Stimulated activated effector memory CD8-positive, alpha-beta T cell treated with anti-CD3 and anti-CD28 coated beads, Interleukin-12 subunit alpha, Interleukin-12 subunit beta, amount 100 ng/mL, for 72 hours (primary cell): ENCODE data around the gene STAT5A.
A peak's percentile ranks its signal among the peaks of the same experiment; 100 is the strongest.
"Not testable (repeated sequence)": the region's sequence is repeated elsewhere in the genome, so short reads cannot be mapped to it uniquely, and the experiment has no call there.

ENCODE experiments used
- ATAC-seq: fragments of 150-1000 bp; cut with Tn5 transposase; 2 replicates; pipeline ENCODE4 v1.10.0; 2021
- DNase-seq, 2 donors: peaks; one replicate each; pipeline ENCODE4 v3.0.0; 2021 to 2022; ENCODE audit warnings: low spot score in 2 of 2
- H3K27ac Mint-ChIP-seq: one replicate; pipeline ENCODE4 v1.8.0; 2022; ENCODE audit warnings: mild to moderate bottlenecking, mixed read lengths
- H3K36me3 Mint-ChIP-seq: one replicate; pipeline ENCODE4 v1.8.0; 2022; ENCODE audit warnings: mild to moderate bottlenecking, mixed read lengths
- H3K4me1 Mint-ChIP-seq: one replicate; pipeline ENCODE4 v1.8.0; 2022; ENCODE audit warnings: mixed read lengths
- H3K4me3 Mint-ChIP-seq: one replicate; pipeline ENCODE4 v1.8.0; 2022; ENCODE audit warnings: mild to moderate bottlenecking, mixed read lengths
- H3K9me3 Mint-ChIP-seq: one replicate; pipeline ENCODE4 v1.8.0; 2022; ENCODE audit warnings: mixed read lengths

Gene STAT5A

GRCh38 chr17:42341568-42341967 lies 53.3 kb downstream of the STAT5A start:
- Mint-ChIP-seq H3K36me3 (peaks cover 96% of the 10 kb centered on the region), H3K27ac (peak overlapping the region; percentile 93), H3K4me3 (peak overlapping the region; percentile 68), H3K4me1 (peaks cover 56% of the 10 kb centered on the region), H3K9me3 (no peaks in the 10 kb centered on the region)
- no peak for ATAC-seq
- no peak for DNase-seq

DNA sequence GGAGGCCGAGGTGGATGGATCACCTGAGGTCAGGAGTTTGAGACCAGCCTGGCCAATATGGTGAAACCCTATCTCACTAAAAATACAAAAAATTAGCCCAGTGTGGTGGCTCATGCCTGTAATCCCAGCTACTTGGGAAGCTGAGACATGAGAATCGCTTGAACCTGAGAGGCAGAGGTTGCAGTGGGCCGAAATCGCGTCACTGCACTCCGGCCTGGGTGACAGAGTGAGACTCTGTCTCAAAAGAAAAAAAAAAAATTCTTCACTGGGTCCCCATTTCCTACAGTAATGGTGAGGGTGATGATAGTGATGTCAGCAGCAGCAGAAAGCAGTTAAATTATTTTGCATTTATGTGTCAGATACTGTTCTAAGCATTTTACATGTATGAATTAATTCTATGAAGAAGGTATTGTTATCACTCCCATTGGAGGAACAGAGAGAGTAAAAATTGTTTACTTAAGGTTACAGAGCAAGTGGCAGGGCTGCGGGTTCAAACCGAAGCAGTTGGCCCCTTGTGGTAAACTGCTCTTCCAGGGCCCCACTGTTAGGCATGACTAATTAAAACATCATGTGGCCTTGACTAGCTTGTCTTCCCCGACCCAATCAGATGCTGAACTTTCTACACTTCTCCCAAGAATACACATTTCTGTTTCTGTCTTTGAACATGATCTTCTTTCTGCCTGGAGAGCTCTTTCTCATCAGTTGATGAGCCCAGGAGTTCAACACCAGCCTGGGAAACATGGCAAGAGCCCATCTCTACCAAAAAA lies 54.1 kb downstream of the STAT5A start:
- ATAC-seq: peak; percentile 90
- peak overlapping the region; percentile 93 for H3K27ac Mint-ChIP-seq
- H3K36me3 Mint-ChIP-seq: peaks cover 96% of the 10 kb centered on the region
- H3K9me3 Mint-ChIP-seq: no peaks in the 10 kb centered on the region
- DNase-seq: peak in 1 of 2 donors; percentile 73
- H3K4me3 Mint-ChIP-seq: peak overlapping the region; percentile 68
- peaks cover 57% of the 10 kb centered on the region for H3K4me1 Mint-ChIP-seq

GRCh38 chr17:42345396-42346073 lies 57.2 kb downstream of the STAT5A start:
- ATAC-seq (no peak), DNase-seq (no peak)
- Mint-ChIP-seq H3K4me1 (peaks cover 59% of the 10 kb centered on the region), H3K9me3 (no peaks in the 10 kb centered on the region), H3K27ac (peak overlapping the region; percentile 23), H3K4me3 (no peak overlapping the region), H3K36me3 (peaks cover 100% of the 10 kb centered on the region)

DNA sequence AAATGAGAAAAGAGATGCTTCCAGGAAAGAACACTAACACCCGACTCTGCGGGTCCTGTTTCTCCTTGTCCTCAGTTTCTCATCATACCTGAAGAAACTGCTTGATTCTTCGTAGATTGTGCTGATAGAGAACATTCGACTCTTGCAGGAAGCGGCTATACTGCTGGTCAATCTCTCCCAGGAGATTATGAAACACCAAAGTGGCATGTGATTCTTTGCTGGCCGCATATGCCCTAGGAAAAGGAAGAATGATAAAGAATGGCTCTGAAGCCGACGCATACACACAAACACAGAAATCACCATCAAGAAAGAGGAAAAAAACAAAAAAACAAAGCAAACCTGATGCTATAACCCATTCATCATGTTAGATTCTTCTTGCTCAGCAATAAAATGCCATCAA lies 58.2 kb downstream of the STAT5A start:
- no peaks in the 10 kb centered on the region for H3K9me3 Mint-ChIP-seq
- ATAC-seq (no peak), DNase-seq (no peak)
- H3K4me1 Mint-ChIP-seq: peaks cover 50% of the 10 kb centered on the region
- H3K36me3 Mint-ChIP-seq: peaks cover 97% of the 10 kb centered on the region
- no peak overlapping the region for H3K4me3 Mint-ChIP-seq
- H3K27ac Mint-ChIP-seq: no peak overlapping the region

DNA sequence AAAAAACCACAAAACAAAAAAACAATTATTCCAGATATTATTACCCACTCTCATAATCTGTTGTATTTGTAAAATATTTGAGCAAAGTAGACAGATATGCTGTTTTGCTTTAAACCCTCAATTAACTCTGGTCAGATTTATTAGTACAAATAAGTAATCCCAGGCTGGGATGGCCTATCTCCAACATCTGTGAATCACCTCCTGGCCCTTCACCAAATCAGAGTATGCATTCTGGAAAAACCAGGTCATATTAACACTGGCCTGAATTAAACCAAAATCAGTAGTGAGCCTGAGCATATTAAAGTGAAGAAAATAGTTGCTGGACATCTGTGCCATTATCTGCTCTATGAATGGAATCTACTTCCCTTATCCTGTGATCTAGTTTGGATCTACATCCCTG lies 58.9 kb downstream of the STAT5A start:
- H3K4me3 Mint-ChIP-seq: no peak overlapping the region
- ATAC-seq (no peak), DNase-seq (no peak)
- H3K9me3 Mint-ChIP-seq: no peaks in the 10 kb centered on the region
- H3K4me1 Mint-ChIP-seq: peaks cover 46% of the 10 kb centered on the region
- H3K27ac Mint-ChIP-seq: peak overlapping the region; percentile 54
- peaks cover 95% of the 10 kb centered on the region for H3K36me3 Mint-ChIP-seq

DNA sequence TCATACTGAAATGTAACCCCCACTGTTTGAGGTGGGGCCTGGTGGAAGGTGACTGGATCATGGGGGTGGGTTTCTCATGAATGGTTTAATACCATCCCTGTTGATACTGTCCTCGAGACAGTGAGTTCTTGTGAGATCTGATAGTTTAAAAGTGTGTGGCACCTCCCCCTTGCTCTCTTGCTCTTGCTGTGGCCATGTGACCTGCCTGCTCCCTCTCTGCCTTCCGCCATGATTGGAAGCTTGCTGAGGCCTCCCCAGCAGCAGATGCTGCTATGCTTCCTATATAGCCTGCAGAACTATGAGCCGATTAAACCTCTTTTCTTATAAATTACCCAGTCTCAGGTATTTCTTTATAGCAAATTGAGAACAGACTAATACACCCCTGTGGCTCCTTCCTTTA lies 59.3 kb downstream of the STAT5A start:
- H3K36me3 Mint-ChIP-seq: peaks cover 95% of the 10 kb centered on the region
- peak overlapping the region; percentile 54 for H3K27ac Mint-ChIP-seq
- no peak overlapping the region for H3K4me3 Mint-ChIP-seq
- no peaks in the 10 kb centered on the region for H3K9me3 Mint-ChIP-seq
- peaks cover 42% of the 10 kb centered on the region for H3K4me1 Mint-ChIP-seq
- no peak for ATAC-seq
- no peak for DNase-seq

DNA sequence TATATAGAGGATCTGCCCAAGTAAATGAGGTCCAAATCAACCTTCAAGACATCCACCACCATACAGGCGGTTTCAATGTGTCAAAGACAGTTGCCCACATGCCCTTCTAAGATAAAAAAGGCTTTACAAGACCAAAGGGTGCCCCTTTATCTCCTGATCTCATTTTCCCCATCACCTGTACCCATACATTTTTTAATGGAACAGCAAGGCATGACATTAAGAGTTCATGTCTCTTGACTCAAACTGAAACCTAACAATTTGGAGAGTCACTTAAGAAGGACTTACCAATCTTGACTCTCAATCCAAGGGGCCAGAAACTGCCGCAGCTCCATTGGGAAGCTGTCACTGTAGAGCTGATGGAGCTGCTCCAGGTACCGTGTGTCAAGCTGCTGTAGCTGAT lies 59.8 kb downstream of the STAT5A start:
- DNase-seq (no peak), ATAC-seq (no peak)
- Mint-ChIP-seq H3K4me3 (no peak overlapping the region), H3K36me3 (peaks cover 95% of the 10 kb centered on the region), H3K27ac (peak overlapping the region; percentile 54), H3K4me1 (peaks cover 37% of the 10 kb centered on the region), H3K9me3 (no peaks in the 10 kb centered on the region)

GRCh38 chr17:42354956-42355843 lies 66.9 kb downstream of the STAT5A start:
- Mint-ChIP-seq H3K4me1 (peaks cover 38% of the 10 kb centered on the region), H3K4me3 (peak overlapping the region; percentile 18), H3K36me3 (peaks cover 88% of the 10 kb centered on the region), H3K9me3 (no peaks in the 10 kb centered on the region), H3K27ac (peak overlapping the region; percentile 14)
- peak; percentile 21 for ATAC-seq
- DNase-seq: no peak

- ATAC-seq (no peak), DNase-seq (no peak)
- H3K4me1 Mint-ChIP-seq: peaks cover 65% of the 10 kb centered on the region
- no peak overlapping the region for H3K4me3 Mint-ChIP-seq
- no peak overlapping the region for H3K27ac Mint-ChIP-seq
- peaks cover 89% of the 10 kb centered on the region for H3K36me3 Mint-ChIP-seq
- H3K9me3 Mint-ChIP-seq: no peaks in the 10 kb centered on the region
Measured at GRCh38 chr17:42358434-42358833, 70.1 kb downstream of the STAT5A start.

DNA sequence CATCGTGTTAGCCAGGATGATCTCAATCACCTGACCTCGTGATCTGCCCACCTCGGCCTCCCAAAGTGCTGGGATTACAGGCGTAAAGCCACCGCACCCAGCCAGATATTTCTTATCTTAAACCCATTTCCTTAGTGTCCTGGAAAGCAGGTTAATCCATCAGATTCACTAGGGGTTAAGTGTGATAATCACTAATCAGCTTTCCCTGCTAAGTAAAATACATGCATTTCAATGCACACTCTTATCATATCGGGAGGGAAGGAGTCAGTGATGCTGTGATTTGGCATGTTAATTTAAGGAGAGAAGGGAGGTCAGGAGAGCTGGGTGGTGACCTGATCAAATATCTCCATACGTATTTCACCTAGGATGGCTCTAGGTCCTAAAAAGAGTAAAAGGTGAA lies 70.8 kb downstream of the STAT5A start:
- DNase-seq (no peak), ATAC-seq (no peak)
- Mint-ChIP-seq H3K4me3 (no peak overlapping the region), H3K9me3 (no peaks in the 10 kb centered on the region), H3K4me1 (peaks cover 67% of the 10 kb centered on the region), H3K27ac (peak overlapping the region; percentile 8), H3K36me3 (peaks cover 87% of the 10 kb centered on the region)

DNA sequence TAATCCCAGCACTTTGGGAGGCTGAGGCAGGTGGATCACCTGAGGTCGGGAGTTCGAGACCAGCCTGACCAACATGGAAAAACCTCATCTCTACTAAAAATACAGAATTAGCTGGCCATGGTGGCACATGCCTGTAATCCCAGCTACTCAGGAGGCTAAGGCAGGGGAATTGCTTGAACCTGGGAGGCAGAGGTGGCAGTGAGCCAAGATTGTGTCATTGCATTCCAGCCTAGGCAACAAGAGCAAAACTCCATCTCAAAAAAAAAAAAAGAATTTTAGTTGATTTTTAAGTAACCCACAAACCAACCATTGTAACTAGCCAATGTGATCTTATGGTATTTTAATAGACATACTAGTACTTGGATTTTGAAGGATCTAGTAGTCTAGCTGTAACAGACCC lies 72.1 kb downstream of the STAT5A start:
- H3K4me1 Mint-ChIP-seq: peaks cover 69% of the 10 kb centered on the region

More for the DNA sequence above, 72.1 kb downstream of the STAT5A start:
- ATAC-seq, H3K9me3 Mint-ChIP-seq, DNase-seq, H3K4me3 Mint-ChIP-seq: not testable (repeated sequence)
- H3K27ac Mint-ChIP-seq: peak overlapping the region; percentile 23
- peaks cover 88% of the 10 kb centered on the region for H3K36me3 Mint-ChIP-seq
